ENCODE results near the gene PPCDC. TPM values are rescaled to one million over a fixed set of nuclear protein-coding genes. Genes with fewer than 3 reads are reported as not detected.

The PPCDC gene
- total RNA-seq, 1 donor from 2014 or later, result 7.3 TPM

GRCh38 chr15:75032395-75032794, 9.0 kb downstream of the PPCDC start:
- peaks cover 28% of the 10 kb centered on the region for H3K4me1 Mint-ChIP-seq (ENCODE audit: low read depth, unreplicated experiment)
- DNase-seq (ENCODE audit: low read depth) (no peak), FAIRE-seq (no peak)
- Histone ChIP-seq H3K27ac (ENCODE audit: low read depth, low read length) (no peak overlapping the region), H3K9ac (ENCODE audit: low read length) (no peak overlapping the region), H3K4me2 (ENCODE audit: low read length) (no peak overlapping the region), H3K4me3 (ENCODE audit: insufficient read depth, low read depth, low read length) (no peak overlapping the region), H4K20me1 (ENCODE audit: insufficient read depth, low read length) (peaks cover 16% of the 10 kb centered on the region), H3K36me3 (ENCODE audit: insufficient read depth, low read length) (no peaks in the 10 kb centered on the region), H3K4me1 (ENCODE audit: insufficient read depth, low read length) (peaks cover 8% of the 10 kb centered on the region), H3K27me3 (ENCODE audit: insufficient read depth, low read length) (no peaks in the 10 kb centered on the region), H3K9me3 (ENCODE audit: insufficient read depth, low read depth, low read length) (no peaks in the 10 kb centered on the region), H2AFZ (ENCODE audit: low read depth, low read length) (no peak overlapping the region), H3K79me2 (ENCODE audit: insufficient read depth, low read length) (peaks cover 12% of the 10 kb centered on the region)
- H3K27me3 Mint-ChIP-seq (ENCODE audit: low read depth, unreplicated experiment), result no peaks in the 10 kb centered on the region
- no peak for TF ChIP-seq CTCF (IDR thresholded peaks at IDR 0.05; ENCODE audit: insufficient read depth, low read depth, low read length)
- no peak for TF ChIP-seq EZH2 (IDR thresholded peaks at IDR 0.05; ENCODE audit: insufficient read depth, low read length)
- H3K4me3 Mint-ChIP-seq (ENCODE audit: unreplicated experiment), result no peak overlapping the region
- H3K9me3 Mint-ChIP-seq (ENCODE audit: unreplicated experiment), result no peaks in the 10 kb centered on the region
- peaks cover 11% of the 10 kb centered on the region for H3K36me3 Mint-ChIP-seq (ENCODE audit: low read depth, unreplicated experiment)
- no peak overlapping the region for H3K27ac Mint-ChIP-seq (ENCODE audit: unreplicated experiment)

GRCh38 chr15:75033809-75034208, 10.4 kb downstream of the PPCDC start:
- Histone ChIP-seq H4K20me1 (ENCODE audit: insufficient read depth, low read length) (peaks cover 25% of the 10 kb centered on the region), H3K4me1 (ENCODE audit: insufficient read depth, low read length) (peaks cover 12% of the 10 kb centered on the region), H3K4me2 (ENCODE audit: low read length) (no peak overlapping the region), H3K79me2 (ENCODE audit: insufficient read depth, low read length) (peaks cover 12% of the 10 kb centered on the region), H3K9me3 (ENCODE audit: insufficient read depth, low read depth, low read length) (no peaks in the 10 kb centered on the region), H3K36me3 (ENCODE audit: insufficient read depth, low read length) (no peaks in the 10 kb centered on the region), H3K4me3 (ENCODE audit: insufficient read depth, low read depth, low read length) (no peak overlapping the region), H3K27me3 (ENCODE audit: insufficient read depth, low read length) (no peaks in the 10 kb centered on the region), H3K9ac (ENCODE audit: low read length) (no peak overlapping the region), H3K27ac (ENCODE audit: low read depth, low read length) (no peak overlapping the region), H2AFZ (ENCODE audit: low read depth, low read length) (no peak overlapping the region)
- FAIRE-seq (no peak), DNase-seq (ENCODE audit: low read depth) (no peak)
- TF ChIP-seq CTCF (IDR thresholded peaks at IDR 0.05; ENCODE audit: insufficient read depth, low read depth, low read length), result no peak
- no peak for TF ChIP-seq EZH2 (IDR thresholded peaks at IDR 0.05; ENCODE audit: insufficient read depth, low read length)
- H3K4me3 Mint-ChIP-seq (ENCODE audit: unreplicated experiment), result no peak overlapping the region
- H3K27me3 Mint-ChIP-seq (ENCODE audit: low read depth, unreplicated experiment), result no peaks in the 10 kb centered on the region
- peaks cover 13% of the 10 kb centered on the region for H3K36me3 Mint-ChIP-seq (ENCODE audit: low read depth, unreplicated experiment)
- no peak overlapping the region for H3K27ac Mint-ChIP-seq (ENCODE audit: unreplicated experiment)
- peaks cover 35% of the 10 kb centered on the region for H3K4me1 Mint-ChIP-seq (ENCODE audit: low read depth, unreplicated experiment)
- H3K9me3 Mint-ChIP-seq (ENCODE audit: unreplicated experiment), result no peaks in the 10 kb centered on the region

GRCh38 chr15:75034615-75035014, 11.2 kb downstream of the PPCDC start:
- no peak overlapping the region for H3K4me3 ChIP-seq (ENCODE audit: insufficient read depth, low read depth, low read length)
- FAIRE-seq, result no peak

More at GRCh38 chr15:75034615-75035014, 11.2 kb downstream of the PPCDC start:
- Histone ChIP-seq H3K79me2 (ENCODE audit: insufficient read depth, low read length) (peaks cover 11% of the 10 kb centered on the region), H3K9me3 (ENCODE audit: insufficient read depth, low read depth, low read length) (no peaks in the 10 kb centered on the region), H3K27ac (ENCODE audit: low read depth, low read length) (no peak overlapping the region), H3K4me2 (ENCODE audit: low read length) (no peak overlapping the region), H4K20me1 (ENCODE audit: insufficient read depth, low read length) (peaks cover 31% of the 10 kb centered on the region), H2AFZ (ENCODE audit: low read depth, low read length) (no peak overlapping the region), H3K36me3 (ENCODE audit: insufficient read depth, low read length) (no peaks in the 10 kb centered on the region), H3K27me3 (ENCODE audit: insufficient read depth, low read length) (no peaks in the 10 kb centered on the region), H3K4me1 (ENCODE audit: insufficient read depth, low read length) (peaks cover 9% of the 10 kb centered on the region), H3K9ac (ENCODE audit: low read length) (no peak overlapping the region)
- no peaks in the 10 kb centered on the region for H3K27me3 Mint-ChIP-seq (ENCODE audit: low read depth, unreplicated experiment)
- TF ChIP-seq CTCF (IDR thresholded peaks at IDR 0.05; ENCODE audit: insufficient read depth, low read depth, low read length) (no peak), EZH2 (IDR thresholded peaks at IDR 0.05; ENCODE audit: insufficient read depth, low read length) (no peak)
- no peak overlapping the region for H3K27ac Mint-ChIP-seq (ENCODE audit: unreplicated experiment)
- H3K4me3 Mint-ChIP-seq (ENCODE audit: unreplicated experiment), result no peak overlapping the region
- no peak for DNase-seq (ENCODE audit: low read depth)
- H3K9me3 Mint-ChIP-seq (ENCODE audit: unreplicated experiment), result no peaks in the 10 kb centered on the region
- H3K4me1 Mint-ChIP-seq (ENCODE audit: low read depth, unreplicated experiment), result peaks cover 33% of the 10 kb centered on the region
- peaks cover 13% of the 10 kb centered on the region for H3K36me3 Mint-ChIP-seq (ENCODE audit: low read depth, unreplicated experiment)
